K562 (cell line): ENCODE results near the gene ITPKB. TPM values are rescaled to one million over a fixed set of nuclear protein-coding genes. Genes with fewer than 3 reads are reported as not detected.

Experiments used
- ATAC-seq: fragments of 200-7000 bp; cut with Tn5 transposase; 3 replicates; pipeline ENCODE4 v1.9.1; 2020; ENCODE audit warnings: moderate library complexity
- BruUV-seq: library from RNA; stranded (reverse); fragments of 400-500 nt; replicated peaks from 2 replicates; lab custom pipeline; 2021; lab: Mats Ljungman, UMichigan
- CTCF ChIA-PET: fragments of 300-600 bp; formaldehyde crosslinking; extraction: SDS; loops from one replicate; lab custom pipeline; 2021; ENCODE audit warnings: low intra/inter-chr PET ratio; lab: Yijun Ruan, JAX
- POLR2A ChIA-PET: fragments of 300-600, 350-650 bp; sonication (Branson Sonifier 250); formaldehyde crosslinking; extraction: SDS; loops from one replicate; lab custom pipeline; 2021; ENCODE audit warnings: antibody characterized with exemption, inconsistent platforms; lab: Yijun Ruan, JAX
- DNase-seq, 4 experiments: peaks; one replicate each; pipeline versions ENCODE4 v3.0.0 to v3.0.0-alpha.2; 2011 to 2018; ENCODE audit warnings: low spot score in 3 of 4, mixed read lengths in 3 of 4; ENCODE audit errors: extremely low read depth in 1 of 4
- FAIRE-seq: peaks from 2 replicates; lab custom pipeline; 2011; peaks lifted over from hg19 to GRCh38; lab: Jason Lieb, UNC
- H2AFZ ChIP-seq: 2 replicates; pipeline ENCODE4 v1.6.0; 2011; ENCODE audit warnings: low read depth, low read length, control low read depth, inconsistent platforms
- H3K27ac ChIP-seq: fragments of 200-600 bp; 3 replicates; pipeline ENCODE4 v1.8.0; 2011; ENCODE audit warnings: low read depth, mild to moderate bottlenecking, control low read depth, inconsistent platforms, low read length, moderate library complexity, mixed read lengths; ENCODE audit errors: extremely low read depth
- H3K27me3 ChIP-seq, 2 experiments: fragments of 300-600 bp in 1 of 2; 2 replicates in 1 of 2; 3 replicates in 1 of 2; pipeline versions ENCODE4 v1.6.0 to v1.8.0; 2011; ENCODE audit warnings: inconsistent platforms in 2 of 2, low read length in 2 of 2, mild to moderate bottlenecking in 1 of 2, mixed read lengths in 1 of 2, moderate library complexity in 1 of 2; ENCODE audit not compliant: control insufficient read depth in 2 of 2, insufficient read depth in 2 of 2
- H3K36me3 ChIP-seq: fragments of 300-600 bp; 3 replicates; pipeline ENCODE4 v1.8.0; 2011; ENCODE audit warnings: mild to moderate bottlenecking, low read length, inconsistent platforms; ENCODE audit not compliant: control insufficient read depth, insufficient read depth
- H3K4me1 ChIP-seq, 2 experiments: fragments of 200-600 bp in 1 of 2; replicated peaks in 1 of 2; 2 replicates in 1 of 2; 3 replicates in 1 of 2; pipeline versions ENCODE4 v1.5.1 to v1.8.0; 2011; ENCODE audit warnings: inconsistent platforms in 2 of 2, low read length in 2 of 2, mild to moderate bottlenecking in 1 of 2, mixed read lengths in 1 of 2, moderate library complexity in 1 of 2; ENCODE audit not compliant: control insufficient read depth in 2 of 2, insufficient read depth in 2 of 2
- H3K4me2 ChIP-seq: 2 replicates; pipeline ENCODE4 v1.6.1; 2011; ENCODE audit warnings: low read length, control low read depth, inconsistent platforms, mixed read lengths; ENCODE audit not compliant: insufficient read depth
- H3K4me3 ChIP-seq: fragments of 200-600 bp; sonication (generic), shearing (Covaris generic); 2 replicates; pipeline ENCODE4 v1.5.1; 2016; ENCODE audit warnings: control low read depth, inconsistent platforms
- H3K79me2 ChIP-seq: fragments of 200-600 bp; 3 replicates; pipeline ENCODE4 v1.8.0; 2011; ENCODE audit warnings: low read length, inconsistent platforms; ENCODE audit not compliant: control insufficient read depth, insufficient read depth
- H3K9ac ChIP-seq, 2 experiments: 2 replicates each; pipeline versions ENCODE4 v1.6.0 to v1.6.1; 2011; ENCODE audit warnings: low read depth in 2 of 2, low read length in 2 of 2, control low read depth in 1 of 2, inconsistent platforms in 1 of 2, mild to moderate bottlenecking in 1 of 2, mixed read lengths in 1 of 2; ENCODE audit not compliant: insufficient read depth in 1 of 2
- H3K9me1 ChIP-seq: one replicate; pipeline ENCODE4 v1.6.0; 2011; ENCODE audit warnings: inconsistent platforms, mild to moderate bottlenecking, low read length, moderate library complexity; ENCODE audit not compliant: control insufficient read depth, insufficient read depth
- H3K9me3 ChIP-seq: replicated peaks from 2 replicates; pipeline ENCODE4 v1.5.1; 2011; ENCODE audit warnings: low read depth, low read length, inconsistent platforms; ENCODE audit not compliant: control insufficient read depth, insufficient read depth
- H4K20me1 ChIP-seq: replicated peaks from 2 replicates; pipeline ENCODE4 v1.6.1; 2011; ENCODE audit warnings: low read length, inconsistent platforms, mixed read lengths; ENCODE audit not compliant: control insufficient read depth, insufficient read depth
- NFIC ChIP-seq: fragments of 450-650 bp; IDR thresholded peaks from 2 replicates; pipeline ENCODE4 v1.6.1; 2017; ENCODE audit warnings: mild to moderate bottlenecking, inconsistent platforms
- RBM39 ChIP-seq: fragments of 200-400 bp; formaldehyde crosslinking; optimal IDR thresholded peaks from 2 replicates; pipeline ENCODE3; 2018; ENCODE audit warnings: low read depth, low read length
- ZNF766 ChIP-seq: fragments of 200-800 bp; sonication (Bioruptor generic); conservative IDR thresholded peaks from 2 replicates; pipeline ENCODE4 v1.6.1; 2016; ENCODE audit warnings: missing genetic modification characterization, missing compliant biosample characterization
- WGBS: fragments of 100-300 bp; shearing (Covaris generic); methylation state at CpG from one replicate; pipeline ENCODE4 v1.1.6; 2016; ENCODE audit warnings: low coverage, mixed read lengths; ENCODE audit not compliant: insufficient coverage; ENCODE audit errors: missing lambda C conversion rate; 5-methylcytosine and 5-hydroxymethylcytosine counted together
- in situ Hi-C: fragments of 300-500 bp; cut with MboI; formaldehyde crosslinking; loops from 4 replicates; pipeline ENCODE4 v1.15.0; 2018; ENCODE audit warnings: inconsistent platforms, mixed read lengths
- intact Hi-C: fragments of 100-400 bp; cut with micrococcal nuclease; formaldehyde crosslinking; loops from 2 replicates; pipeline ENCODE4 v1.14.2; 2022
- polyA plus RNA-seq, 8 experiments: library from polyadenylated mRNA; depleted of rRNA in 4 of 8; stranded (reverse) in 5 of 8; unstranded in 3 of 8; fragments of >200 nt; fragmentation: Nextera tagmentation in 2 of 8; fragmentation: Illumina TruSeq in 1 of 8; extraction: Ambion mirVana in 2 of 8; extraction: Trizol in 1 of 8; gene quantifications; 2 replicates each; pipeline versions ENCODE4 v1.2.1 to v1.2.3, GENCODE V29; 2011 to 2014; ENCODE audit warnings: inconsistent platforms in 1 of 8, missing spikeins in 1 of 8
- total RNA-seq, 7 experiments: library from RNA; depleted of rRNA in 6 of 7; stranded (reverse); fragments of >200 nt in 6 of 7; fragmentation: Illumina TruSeq in 2 of 7; extraction: Trizol in 2 of 7; gene quantifications; 2 replicates each; pipeline versions ENCODE4 v1.2.1 to v1.2.3, GENCODE V29; 2011 to 2021; ENCODE audit warnings: low replicate concordance in 1 of 7
- TF ChIP-seq, protein P1 (sequence below): fragments of 150-350 bp; conservative IDR thresholded peaks from 2 replicates; pipeline ENCODE4 v1.6.1; 2014; ENCODE audit warnings: low read length

ITPKB gene
- total and polyA plus RNA-seq, 9 of the 15 experiments (the other 6 are each of a cell fraction or from before 2014, with no cell fraction given) = 0.01 to 0.22 TPM; not detected in 7

GRCh38 chr1:226584164-226584563 is 154.9 kb downstream of the ITPKB start:
- WGBS = 0% methylated on average over 3 of the region's 3 CpGs
- in situ Hi-C loops = no loop called here
- no peak for ATAC-seq
- H3K9me1 ChIP-seq = no peaks in the 10 kb centered on the region
- H3K4me1 ChIP-seq = peaks cover 0 to 3% of the 10 kb centered on the region in 2 experiments; a peak in 3 of 5 replicates
- BruUV-seq = no TSS peak
- H4K20me1 ChIP-seq = peaks cover 3% of the 10 kb centered on the region; the same call in 1 of the 2 replicates
- H3K27me3 ChIP-seq = peaks cover 35 to 63% of the 10 kb centered on the region in 2 experiments
- no peak overlapping the region for H3K4me2 ChIP-seq
- TF ChIP-seq RBM39 (no peak), ZNF766 (no peak), NFIC (peak; percentile 75)
- TF ChIP-seq, protein P1, sequence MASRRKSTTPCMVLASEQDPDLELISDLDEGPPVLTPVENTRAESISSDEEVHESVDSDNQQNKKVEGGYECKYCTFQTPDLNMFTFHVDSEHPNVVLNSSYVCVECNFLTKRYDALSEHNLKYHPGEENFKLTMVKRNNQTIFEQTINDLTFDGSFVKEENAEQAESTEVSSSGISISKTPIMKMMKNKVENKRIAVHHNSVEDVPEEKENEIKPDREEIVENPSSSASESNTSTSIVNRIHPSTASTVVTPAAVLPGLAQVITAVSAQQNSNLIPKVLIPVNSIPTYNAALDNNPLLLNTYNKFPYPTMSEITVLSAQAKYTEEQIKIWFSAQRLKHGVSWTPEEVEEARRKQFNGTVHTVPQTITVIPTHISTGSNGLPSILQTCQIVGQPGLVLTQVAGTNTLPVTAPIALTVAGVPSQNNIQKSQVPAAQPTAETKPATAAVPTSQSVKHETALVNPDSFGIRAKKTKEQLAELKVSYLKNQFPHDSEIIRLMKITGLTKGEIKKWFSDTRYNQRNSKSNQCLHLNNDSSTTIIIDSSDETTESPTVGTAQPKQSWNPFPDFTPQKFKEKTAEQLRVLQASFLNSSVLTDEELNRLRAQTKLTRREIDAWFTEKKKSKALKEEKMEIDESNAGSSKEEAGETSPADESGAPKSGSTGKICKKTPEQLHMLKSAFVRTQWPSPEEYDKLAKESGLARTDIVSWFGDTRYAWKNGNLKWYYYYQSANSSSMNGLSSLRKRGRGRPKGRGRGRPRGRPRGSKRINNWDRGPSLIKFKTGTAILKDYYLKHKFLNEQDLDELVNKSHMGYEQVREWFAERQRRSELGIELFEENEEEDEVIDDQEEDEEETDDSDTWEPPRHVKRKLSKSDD = no peak
- TF ChIP-seq, all 486 proteins: peak for 1
- Histone ChIP-seq H3K9me3 (no peaks in the 10 kb centered on the region), H3K79me2 (no peaks in the 10 kb centered on the region), H3K4me3 (no peak overlapping the region), H3K36me3 (no peaks in the 10 kb centered on the region), H2AFZ (no peak overlapping the region), H3K27ac (no peak overlapping the region), H3K9ac (no peak overlapping the region)
- ChIA-PET CTCF (no interaction called here), POLR2A (interaction anchor here (0.6 to 0.7 kb wide), 2 partner anchors 218 to 355 kb away, joined by 3 read pairs; no protein-coding TSS in a partner anchor)
- intact Hi-C loops = no loop called here
- DNase-seq (no peak), FAIRE-seq (no peak)
